ENCODE measurements around the gene CYB561A3. TPM values are rescaled to one million over a fixed set of nuclear protein-coding genes. Genes with fewer than 3 reads are reported as not detected.

CYB561A3 gene
- total RNA-seq, 1 donor from 2014 or later, result 41.4 TPM

DNA sequence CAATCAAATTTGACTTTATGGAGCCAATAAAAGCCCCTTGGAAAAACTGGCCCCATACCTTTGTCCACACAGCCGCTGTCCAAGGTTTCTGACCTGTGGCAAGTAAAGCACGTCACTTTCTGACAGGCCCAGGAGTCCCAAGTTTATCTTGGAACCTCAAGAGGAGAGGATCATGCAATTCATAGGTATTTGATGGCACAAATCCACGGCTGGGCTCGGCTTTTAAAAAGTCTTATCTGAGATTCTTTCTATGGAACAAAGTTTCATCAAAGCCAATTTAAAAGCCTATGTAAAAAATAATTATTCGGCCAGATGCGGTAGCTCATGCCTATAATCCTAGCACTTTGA is 14.1 kb upstream of the CYB561A3 start:
- no peaks in the 10 kb centered on the region for H3K27me3 Mint-ChIP-seq (ENCODE audit: low read depth)
- H3K27ac Mint-ChIP-seq (ENCODE audit: unreplicated experiment), result no peak overlapping the region
- H3K36me3 Mint-ChIP-seq (ENCODE audit: low read depth), result peaks cover 4% of the 10 kb centered on the region
- peaks cover 33% of the 10 kb centered on the region for H3K4me1 Mint-ChIP-seq (ENCODE audit: low read depth)
- no peak for DNase-seq (ENCODE audit: low spot score)
- H3K9me3 Mint-ChIP-seq (ENCODE audit: low read depth), result no peaks in the 10 kb centered on the region
- TF ChIP-seq, protein P1, sequence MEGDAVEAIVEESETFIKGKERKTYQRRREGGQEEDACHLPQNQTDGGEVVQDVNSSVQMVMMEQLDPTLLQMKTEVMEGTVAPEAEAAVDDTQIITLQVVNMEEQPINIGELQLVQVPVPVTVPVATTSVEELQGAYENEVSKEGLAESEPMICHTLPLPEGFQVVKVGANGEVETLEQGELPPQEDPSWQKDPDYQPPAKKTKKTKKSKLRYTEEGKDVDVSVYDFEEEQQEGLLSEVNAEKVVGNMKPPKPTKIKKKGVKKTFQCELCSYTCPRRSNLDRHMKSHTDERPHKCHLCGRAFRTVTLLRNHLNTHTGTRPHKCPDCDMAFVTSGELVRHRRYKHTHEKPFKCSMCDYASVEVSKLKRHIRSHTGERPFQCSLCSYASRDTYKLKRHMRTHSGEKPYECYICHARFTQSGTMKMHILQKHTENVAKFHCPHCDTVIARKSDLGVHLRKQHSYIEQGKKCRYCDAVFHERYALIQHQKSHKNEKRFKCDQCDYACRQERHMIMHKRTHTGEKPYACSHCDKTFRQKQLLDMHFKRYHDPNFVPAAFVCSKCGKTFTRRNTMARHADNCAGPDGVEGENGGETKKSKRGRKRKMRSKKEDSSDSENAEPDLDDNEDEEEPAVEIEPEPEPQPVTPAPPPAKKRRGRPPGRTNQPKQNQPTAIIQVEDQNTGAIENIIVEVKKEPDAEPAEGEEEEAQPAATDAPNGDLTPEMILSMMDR (IDR thresholded peaks at IDR 0.05), result no peak
- H3K4me3 Mint-ChIP-seq (ENCODE audit: unreplicated experiment), result no peak overlapping the region

DNA sequence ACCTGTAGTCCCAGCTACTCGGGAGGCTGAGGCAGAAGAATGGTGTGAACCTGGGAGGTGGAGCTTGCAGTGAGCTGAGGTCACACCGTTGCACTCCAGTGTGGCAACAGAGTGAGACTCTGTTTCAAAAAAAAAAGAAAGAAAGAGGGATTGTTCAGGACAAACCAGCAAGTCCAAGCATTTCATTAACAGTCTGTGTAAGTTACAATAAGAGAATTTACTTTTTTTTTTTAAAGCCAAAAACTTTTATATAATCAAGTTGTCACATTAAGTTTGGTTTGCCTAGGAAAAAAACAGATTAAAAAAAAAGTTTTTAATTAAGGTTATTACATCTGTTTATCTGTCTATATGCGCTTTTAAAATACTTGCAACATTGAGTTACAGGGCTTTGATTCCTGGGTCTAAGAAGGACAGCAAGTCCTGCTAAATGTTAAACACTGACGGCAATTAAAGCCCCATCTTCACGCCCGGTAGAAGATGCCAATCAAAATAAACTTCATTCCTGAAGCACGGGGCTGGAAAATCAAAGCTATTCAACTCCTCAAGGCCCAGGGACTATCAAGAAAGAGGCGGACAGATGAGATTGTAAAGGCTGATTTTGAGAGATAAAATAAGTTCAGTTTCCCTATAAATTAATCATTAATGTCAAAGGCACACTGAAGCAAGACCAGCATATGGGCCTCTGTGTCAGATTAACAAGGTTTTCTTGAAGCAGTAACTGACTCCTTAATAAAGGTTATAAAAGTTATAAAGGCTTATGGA is 11.2 kb upstream of the CYB561A3 start:
- H3K27me3 Mint-ChIP-seq (ENCODE audit: low read depth), result no peaks in the 10 kb centered on the region
- peaks cover 13% of the 10 kb centered on the region for H3K4me1 Mint-ChIP-seq (ENCODE audit: low read depth)
- H3K4me3 Mint-ChIP-seq (ENCODE audit: unreplicated experiment), result no peak overlapping the region
- DNase-seq (ENCODE audit: low spot score), result no peak
- no peaks in the 10 kb centered on the region for H3K9me3 Mint-ChIP-seq (ENCODE audit: low read depth)
- H3K36me3 Mint-ChIP-seq (ENCODE audit: low read depth), result peaks cover 18% of the 10 kb centered on the region
- H3K27ac Mint-ChIP-seq (ENCODE audit: unreplicated experiment), result no peak overlapping the region
- TF ChIP-seq, protein P1 (IDR thresholded peaks at IDR 0.05), result no peak

DNA sequence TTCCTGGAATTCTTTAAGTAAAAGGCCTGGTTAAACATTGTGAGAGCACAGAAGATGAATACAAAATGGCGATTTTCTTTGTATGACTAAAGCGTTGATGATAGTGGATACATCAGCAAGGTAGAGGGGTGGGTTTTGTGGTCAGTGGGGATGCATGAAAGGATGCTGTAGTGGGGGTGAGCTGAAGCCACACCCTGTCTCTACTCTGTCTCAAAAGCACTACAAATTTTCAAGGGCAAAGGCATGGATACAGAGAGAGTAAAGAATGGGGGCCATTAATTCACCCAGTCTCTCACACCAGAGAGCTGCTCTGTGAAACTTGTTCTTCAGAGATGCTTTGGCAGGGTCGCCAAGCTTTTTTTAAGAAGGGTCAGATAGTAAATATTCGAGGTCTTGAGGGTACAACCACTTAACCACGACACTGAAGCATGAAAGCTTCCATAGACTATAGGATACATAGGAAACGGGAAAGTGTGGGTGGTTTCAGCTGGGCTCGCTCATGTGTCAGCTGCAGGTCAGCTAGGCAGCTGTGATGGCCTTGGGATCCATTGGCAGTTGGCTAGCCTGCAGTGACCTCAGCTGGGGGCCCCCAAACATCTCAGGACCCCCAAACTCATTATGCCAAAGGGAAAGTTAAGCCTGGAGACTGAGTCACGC is 8.8 kb upstream of the CYB561A3 start:
- H3K27me3 Mint-ChIP-seq (ENCODE audit: low read depth), result no peaks in the 10 kb centered on the region
- no peaks in the 10 kb centered on the region for H3K9me3 Mint-ChIP-seq (ENCODE audit: low read depth)
- DNase-seq (ENCODE audit: low spot score), result no peak
- no peak overlapping the region for H3K4me3 Mint-ChIP-seq (ENCODE audit: unreplicated experiment)
- H3K27ac Mint-ChIP-seq (ENCODE audit: unreplicated experiment), result no peak overlapping the region
- peaks cover 22% of the 10 kb centered on the region for H3K36me3 Mint-ChIP-seq (ENCODE audit: low read depth)
- H3K4me1 Mint-ChIP-seq (ENCODE audit: low read depth), result peaks cover 24% of the 10 kb centered on the region
- TF ChIP-seq, protein P1 (IDR thresholded peaks at IDR 0.05), result no peak

DNA sequence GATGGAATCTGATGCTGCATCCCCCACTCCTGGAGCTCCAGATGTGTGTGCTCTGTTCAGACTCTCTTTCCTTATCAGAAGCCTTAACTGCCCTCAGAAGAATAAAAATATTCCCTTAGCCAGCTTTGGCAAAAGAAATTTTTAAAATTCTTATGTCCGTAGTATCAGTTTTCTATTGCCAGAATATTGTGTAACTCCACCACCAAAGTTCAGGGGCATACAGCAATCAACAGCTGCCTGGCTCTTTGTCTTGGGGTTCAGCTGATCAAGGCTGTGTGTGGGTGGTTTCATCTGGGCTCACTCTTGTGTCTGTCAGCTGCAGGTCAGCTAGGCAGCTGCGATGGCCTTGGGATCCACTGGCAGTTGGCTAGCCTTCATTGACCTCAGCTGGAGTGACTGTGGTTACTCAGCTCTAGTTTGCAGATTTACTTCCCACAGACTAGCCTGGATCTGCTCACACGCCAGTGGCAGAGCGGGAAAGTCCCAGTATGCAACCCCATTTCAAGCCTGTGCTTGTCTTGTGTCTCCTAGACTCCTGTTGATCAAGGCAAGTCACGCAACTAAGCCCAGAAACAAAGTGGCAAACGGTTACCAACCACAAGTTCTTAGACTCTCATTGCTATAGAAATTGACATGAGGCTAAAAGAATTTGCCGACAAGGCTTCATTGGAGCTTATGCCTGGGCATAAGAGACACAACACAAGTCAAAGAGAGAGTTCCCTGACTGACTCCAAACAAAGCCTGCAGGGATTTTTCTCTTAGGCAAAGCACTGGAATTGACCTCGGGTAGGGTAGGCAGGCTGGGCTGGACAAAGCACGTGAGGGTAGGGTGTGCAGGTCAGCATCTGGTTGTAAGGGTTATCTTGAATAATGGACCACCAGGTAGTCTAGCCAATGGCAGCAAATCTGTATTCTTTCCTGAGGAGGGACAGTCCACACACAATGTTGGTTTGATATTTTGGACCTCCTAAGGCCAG is 8.0 kb upstream of the CYB561A3 start:
- H3K4me3 Mint-ChIP-seq (ENCODE audit: unreplicated experiment), result no peak overlapping the region
- H3K4me1 Mint-ChIP-seq (ENCODE audit: low read depth), result peaks cover 25% of the 10 kb centered on the region
- DNase-seq (ENCODE audit: low spot score), result no peak
- H3K27me3 Mint-ChIP-seq (ENCODE audit: low read depth), result no peaks in the 10 kb centered on the region
- TF ChIP-seq, protein P1 (IDR thresholded peaks at IDR 0.05), result no peak
- no peak overlapping the region for H3K27ac Mint-ChIP-seq (ENCODE audit: unreplicated experiment)
- no peaks in the 10 kb centered on the region for H3K9me3 Mint-ChIP-seq (ENCODE audit: low read depth)
- H3K36me3 Mint-ChIP-seq (ENCODE audit: low read depth), result peaks cover 20% of the 10 kb centered on the region

DNA sequence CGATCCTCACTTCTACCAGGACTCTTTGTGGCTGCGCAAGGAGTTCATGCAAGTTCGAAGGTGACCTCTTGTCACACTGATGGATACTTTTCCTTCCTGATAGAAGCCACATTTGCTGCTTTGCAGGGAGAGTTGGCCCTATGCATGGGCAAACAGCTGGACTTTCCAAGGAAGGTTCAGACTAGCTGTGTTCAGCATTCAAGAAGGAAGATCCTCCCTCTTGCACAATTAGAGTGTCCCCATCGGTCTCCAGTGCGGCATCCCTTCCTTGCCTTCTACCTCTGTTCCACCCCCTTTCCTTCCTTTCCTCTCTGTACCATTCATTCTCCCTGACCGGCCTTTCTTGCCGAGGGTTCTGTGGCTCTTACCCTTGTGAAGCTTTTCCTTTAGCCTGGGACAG is 7.0 kb upstream of the CYB561A3 start:
- no peaks in the 10 kb centered on the region for H3K9me3 Mint-ChIP-seq (ENCODE audit: low read depth)
- no peak overlapping the region for H3K4me3 Mint-ChIP-seq (ENCODE audit: unreplicated experiment)
- H3K27me3 Mint-ChIP-seq (ENCODE audit: low read depth), result no peaks in the 10 kb centered on the region
- H3K27ac Mint-ChIP-seq (ENCODE audit: unreplicated experiment), result no peak overlapping the region
- peaks cover 27% of the 10 kb centered on the region for H3K4me1 Mint-ChIP-seq (ENCODE audit: low read depth)
- TF ChIP-seq, protein P1 (IDR thresholded peaks at IDR 0.05), result no peak
- DNase-seq (ENCODE audit: low spot score), result no peak
- peaks cover 21% of the 10 kb centered on the region for H3K36me3 Mint-ChIP-seq (ENCODE audit: low read depth)

Measured in chondrocyte (in vitro differentiated cells).